GM21390 (cell line): ENCODE measurements around the gene HOXD1.

Experiments used
- ATAC-seq: cut with Tn5 transposase; IDR thresholded peaks from one replicate; pipeline ENCODE4 v1.9.1; 2021; ENCODE audit not compliant: unreplicated experiment

Gene HOXD1

GRCh38 chr2:176178757-176179295 lies 9.6 kb upstream of the HOXD1 start:
- ATAC-seq: no peak

DNA sequence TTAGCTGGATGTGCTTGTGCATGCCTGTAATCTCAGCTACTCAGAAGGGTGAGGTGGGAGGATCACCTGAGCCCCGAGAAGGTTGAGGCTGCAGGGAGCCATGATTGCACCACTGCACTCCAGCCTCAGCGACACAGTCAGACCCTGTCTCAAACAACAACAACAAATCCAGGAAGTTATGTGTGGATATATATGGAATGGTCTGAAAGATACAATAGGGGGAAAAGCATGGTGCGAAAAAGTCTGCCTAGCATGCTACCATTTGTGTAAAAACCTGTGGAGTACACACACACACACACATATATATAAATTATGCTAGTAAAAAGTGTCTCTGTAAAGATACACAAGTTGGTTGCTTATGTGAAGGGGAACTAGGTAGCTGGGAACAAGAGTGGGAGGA lies 6.9 kb upstream of the HOXD1 start:
- ATAC-seq: no peak

- ATAC-seq: no peak
Observed at GRCh38 chr2:176182671-176183070, 5.8 kb upstream of the HOXD1 start.

- no peak for ATAC-seq
Observed at GRCh38 chr2:176184749-176185148, 3.7 kb upstream of the HOXD1 start.

DNA sequence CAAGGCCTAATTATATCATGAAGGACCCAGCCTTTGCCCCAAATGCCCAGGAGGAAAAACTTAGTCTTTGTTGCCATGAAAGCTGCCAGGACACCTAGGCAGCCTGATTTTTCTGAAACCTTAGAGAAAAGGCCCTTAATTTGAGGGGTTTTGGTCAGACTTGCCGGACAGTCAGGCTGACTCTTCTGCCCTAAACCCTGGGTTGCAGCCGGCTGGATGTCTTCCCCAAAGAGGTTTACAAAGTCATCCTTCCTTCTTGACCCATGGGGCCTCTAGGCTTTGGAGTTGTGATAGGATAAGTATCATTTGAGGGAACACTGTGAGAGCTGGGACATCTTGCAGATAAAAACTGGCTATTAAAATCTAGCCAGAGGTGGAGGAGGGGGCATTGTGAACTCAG lies 2.4 kb upstream of the HOXD1 start:
- ATAC-seq: no peak

DNA sequence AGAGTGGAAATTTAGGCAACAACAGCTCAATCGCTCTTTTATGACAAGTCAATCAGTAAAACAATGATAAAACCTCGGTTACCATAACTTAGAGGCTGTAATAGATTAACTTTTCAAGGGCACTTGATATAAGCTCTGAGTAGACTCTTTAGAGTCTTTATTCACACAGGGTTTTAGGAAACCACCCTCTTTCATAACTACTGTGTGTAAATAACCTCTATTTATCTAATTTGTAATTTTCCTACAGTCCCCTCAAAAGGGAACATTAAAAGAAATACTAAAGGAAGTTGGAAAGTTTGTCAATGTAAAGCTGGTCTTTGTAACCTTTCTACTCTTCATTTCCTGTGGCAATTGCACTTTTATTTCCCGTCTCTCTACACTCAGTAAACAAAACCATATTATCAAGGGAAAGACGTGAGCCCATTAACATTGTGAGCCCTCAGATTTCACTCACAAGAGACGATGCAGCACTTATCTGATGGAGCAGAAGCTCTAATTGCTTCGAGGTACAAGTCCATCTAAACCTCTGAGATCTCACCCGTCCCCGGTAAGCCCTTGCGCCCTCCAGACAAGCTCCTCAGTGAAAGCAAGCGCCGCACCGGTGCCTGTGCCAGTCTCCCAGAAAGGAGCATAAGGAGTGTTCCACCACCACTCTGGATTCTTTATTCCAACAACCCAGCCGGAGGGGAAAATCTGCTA lies 1.1 kb upstream of the HOXD1 start:
- no peak for ATAC-seq

DNA sequence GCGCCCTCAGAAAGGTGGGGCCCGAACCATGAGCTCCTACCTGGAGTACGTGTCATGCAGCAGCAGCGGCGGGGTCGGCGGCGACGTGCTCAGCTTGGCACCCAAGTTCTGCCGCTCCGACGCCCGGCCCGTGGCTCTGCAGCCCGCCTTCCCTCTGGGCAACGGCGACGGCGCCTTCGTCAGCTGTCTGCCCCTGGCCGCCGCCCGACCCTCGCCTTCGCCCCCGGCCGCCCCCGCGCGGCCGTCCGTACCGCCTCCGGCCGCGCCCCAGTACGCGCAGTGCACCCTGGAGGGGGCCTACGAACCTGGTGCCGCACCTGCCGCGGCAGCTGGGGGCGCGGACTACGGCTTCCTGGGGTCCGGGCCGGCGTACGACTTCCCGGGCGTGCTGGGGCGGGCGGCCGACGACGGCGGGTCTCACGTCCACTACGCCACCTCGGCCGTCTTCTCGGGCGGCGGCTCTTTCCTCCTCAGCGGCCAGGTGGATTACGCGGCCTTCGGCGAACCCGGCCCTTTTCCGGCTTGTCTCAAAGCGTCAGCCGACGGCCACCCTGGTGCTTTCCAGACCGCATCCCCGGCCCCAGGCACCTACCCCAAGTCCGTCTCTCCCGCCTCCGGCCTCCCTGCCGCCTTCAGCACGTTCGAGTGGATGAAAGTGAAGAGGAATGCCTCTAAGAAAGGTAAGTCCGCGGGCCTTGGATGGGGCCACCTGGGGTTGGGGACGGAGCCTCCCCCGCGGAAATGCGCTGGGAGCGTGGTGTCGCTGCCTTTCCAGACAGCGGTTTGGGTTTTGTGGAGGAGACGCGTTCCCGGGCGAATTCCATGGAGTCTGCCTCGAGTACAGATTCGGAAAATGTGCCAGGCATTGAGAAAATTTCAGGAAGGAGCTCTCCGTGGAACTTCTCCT lies 559 bp downstream of the HOXD1 start:
- no peak for ATAC-seq

DNA sequence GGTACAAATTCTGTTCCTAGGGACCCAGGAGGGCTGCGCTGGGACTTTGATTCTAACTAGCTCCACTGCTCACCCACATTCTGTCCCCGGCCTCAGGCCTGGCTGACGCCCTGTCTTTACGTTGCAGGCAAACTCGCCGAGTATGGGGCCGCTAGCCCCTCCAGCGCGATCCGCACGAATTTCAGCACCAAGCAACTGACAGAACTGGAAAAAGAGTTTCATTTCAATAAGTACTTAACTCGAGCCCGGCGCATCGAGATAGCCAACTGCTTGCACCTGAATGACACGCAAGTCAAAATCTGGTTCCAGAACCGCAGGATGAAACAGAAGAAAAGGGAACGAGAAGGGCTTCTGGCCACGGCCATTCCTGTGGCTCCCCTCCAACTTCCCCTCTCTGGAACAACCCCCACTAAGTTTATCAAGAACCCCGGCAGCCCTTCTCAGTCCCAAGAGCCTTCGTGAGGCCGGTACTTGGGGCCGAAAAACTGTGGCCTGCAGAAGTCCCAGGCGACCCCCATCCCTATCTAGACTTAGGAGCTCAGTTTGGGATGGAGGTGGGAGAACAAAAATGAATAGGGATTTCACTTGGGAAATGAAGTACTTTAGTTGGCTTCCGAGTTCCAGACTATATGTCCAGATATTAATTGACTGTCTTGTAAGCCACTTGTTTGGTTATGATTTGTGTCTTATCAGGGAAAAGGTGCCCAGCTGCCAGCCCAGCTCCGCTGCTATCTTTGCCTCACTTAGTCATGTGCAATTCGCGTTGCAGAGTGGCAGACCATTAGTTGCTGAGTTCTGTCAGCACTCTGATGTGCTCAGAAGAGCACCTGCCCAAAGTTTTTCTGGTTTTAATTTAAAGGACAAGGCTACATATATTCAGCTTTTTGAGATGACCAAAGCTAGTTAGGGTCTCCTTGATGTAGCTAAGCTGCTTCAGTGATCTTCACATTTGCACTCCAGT lies 1.5 kb downstream of the HOXD1 start:
- no peak for ATAC-seq

DNA sequence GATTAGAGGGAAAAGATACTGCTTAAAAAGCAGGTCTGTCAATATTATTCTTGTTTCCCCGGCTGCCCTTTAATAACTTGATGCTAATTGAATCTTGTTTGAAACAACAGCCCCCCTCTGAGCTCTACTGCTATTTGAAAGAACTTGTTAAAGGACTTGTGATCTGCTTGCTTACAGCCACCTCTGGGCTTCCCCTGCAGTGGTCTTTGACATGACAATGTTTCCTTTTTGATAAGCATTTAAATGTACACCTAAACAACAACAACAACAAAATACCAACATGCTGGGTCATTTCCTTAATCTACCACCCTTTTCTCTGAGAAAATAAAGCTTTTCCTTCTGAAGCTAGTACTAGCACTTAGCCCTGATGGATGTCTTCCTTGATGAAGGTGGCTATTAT lies 3.9 kb downstream of the HOXD1 start:
- no peak for ATAC-seq

DNA sequence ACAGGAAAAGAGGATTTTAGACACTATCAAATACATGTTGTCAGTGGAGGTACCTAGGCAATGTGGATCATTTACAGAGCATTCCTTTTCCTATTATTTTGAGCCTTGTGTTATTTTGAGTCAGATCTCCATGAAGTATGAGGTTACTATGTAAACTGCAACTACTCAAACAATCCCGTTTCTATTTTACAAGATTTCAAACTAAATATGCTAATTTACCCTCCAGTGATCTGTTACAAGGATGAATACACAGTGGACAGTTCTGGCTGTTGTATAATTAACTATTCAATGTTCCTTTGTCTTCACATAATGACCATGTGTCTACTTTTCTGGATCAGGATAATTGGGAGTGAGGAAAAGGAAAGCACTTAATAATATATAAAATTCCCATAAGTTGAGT lies 4.6 kb downstream of the HOXD1 start:
- no peak for ATAC-seq

GRCh38 chr2:176199902-176200301 lies 11.4 kb downstream of the HOXD1 start:
- no peak for ATAC-seq

GRCh38 chr2:176200971-176201370 lies 12.5 kb downstream of the HOXD1 start:
- ATAC-seq: no peak

DNA sequence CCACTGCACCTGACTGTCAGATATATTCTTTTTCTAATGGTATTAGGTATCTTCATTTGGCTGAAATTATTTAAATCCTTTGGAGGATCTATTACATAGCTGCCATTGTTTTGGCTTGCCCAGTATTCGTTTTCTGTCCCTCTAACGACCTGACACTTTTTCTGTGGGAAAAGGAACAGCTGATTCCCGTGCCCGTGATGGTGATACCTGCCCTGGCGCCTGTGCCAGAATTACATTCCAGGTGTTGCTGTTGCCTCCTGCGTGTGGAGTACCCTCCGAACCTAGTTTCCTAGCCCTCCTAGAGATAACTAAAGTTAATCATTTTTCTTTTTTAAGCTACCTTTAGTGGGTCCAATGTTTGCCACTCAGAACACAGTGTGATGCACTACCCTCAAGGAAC lies 14.0 kb downstream of the HOXD1 start:
- ATAC-seq: no peak

DNA sequence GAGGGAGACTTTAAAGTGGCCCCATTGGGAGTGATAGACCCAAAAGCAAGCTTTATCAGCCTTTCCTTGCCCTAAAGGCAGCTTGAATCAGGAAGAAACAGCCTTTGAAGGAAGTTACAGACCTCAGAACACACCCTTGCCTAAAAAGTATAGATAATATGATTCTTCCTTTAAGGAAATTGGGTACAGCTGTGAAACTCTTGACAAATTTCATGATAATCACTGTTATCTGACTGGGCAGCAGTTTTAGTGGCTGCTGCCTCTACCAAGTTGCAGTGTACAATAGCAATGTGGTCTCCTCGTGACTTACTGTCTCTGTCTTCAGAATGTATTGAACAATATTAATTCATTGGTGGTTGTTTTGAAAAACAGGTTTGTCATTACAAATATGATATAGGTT lies 16.7 kb downstream of the HOXD1 start:
- no peak for ATAC-seq

DNA sequence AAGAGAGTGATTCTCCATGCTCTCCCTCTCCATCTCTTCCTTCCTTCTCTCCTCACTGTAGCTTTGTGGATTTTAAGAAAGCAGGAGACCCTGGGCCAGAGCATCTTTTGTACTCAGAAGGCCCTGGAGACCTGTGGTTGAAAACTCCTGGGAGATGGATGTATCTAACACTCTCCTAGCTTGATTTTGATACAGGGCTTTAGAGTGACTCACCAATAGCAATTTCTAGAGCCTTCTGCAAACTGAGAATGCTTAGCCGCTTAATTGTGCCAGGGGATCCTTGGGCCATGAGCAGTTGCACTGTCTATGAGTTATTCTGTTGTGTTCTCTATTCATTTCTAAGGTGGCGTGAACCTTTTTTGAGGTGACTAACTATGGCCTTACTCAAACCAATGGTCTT lies 17.7 kb downstream of the HOXD1 start:
- no peak for ATAC-seq

DNA sequence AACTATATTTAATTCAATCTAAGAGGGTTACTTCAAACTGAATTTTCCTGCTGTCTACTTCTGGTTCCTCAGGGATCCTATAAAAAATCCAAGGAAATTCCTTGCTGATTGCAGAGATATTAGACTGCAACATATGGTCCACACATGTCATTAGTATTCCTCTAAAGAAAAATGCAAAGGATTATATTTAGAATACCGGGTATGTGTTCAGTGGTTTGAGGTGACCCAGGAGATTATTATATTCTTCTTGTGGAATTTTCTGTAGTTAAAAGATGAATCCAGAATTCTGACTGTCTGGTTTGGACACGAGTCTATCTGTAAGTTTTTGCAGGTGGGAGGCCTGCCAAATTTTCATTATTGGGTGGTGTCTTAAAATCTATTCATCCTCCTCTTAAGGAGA lies 18.2 kb downstream of the HOXD1 start:
- no peak for ATAC-seq

GRCh38 chr2:176211110-176211509 lies 22.6 kb downstream of the HOXD1 start:
- no peak for ATAC-seq

GRCh38 chr2:176212276-176212675 lies 23.8 kb downstream of the HOXD1 start:
- ATAC-seq: no peak

DNA sequence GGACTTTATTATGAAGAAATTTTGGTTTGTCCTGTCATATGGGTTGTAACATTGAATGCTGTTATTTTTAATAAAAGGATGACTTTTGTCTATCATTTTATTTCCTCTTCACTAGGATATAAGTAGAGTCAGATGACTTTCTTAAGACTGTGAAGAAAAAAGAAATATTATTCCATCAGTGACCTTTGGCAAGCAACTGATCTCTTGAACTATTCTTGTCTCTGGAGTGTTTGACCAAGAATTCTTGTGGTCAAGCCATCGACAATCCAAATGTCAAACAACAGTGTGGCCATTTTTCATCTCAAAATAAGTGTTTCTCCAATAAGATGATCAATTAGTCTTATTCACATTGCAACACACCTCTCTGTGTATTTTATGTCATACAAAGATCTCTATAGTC lies 24.9 kb downstream of the HOXD1 start:
- no peak for ATAC-seq

- ATAC-seq: no peak
Observed at GRCh38 chr2:176227874-176228273, 39.4 kb downstream of the HOXD1 start.

GRCh38 chr2:176234156-176234555 lies 45.7 kb downstream of the HOXD1 start:
- ATAC-seq: no peak
